Kidney capillary endothelial cell (primary cell): ENCODE measurements around the gene NFE2L3.
"Not testable (repeated sequence)": the region's sequence is repeated elsewhere in the genome, so short reads cannot be mapped to it uniquely, and the experiment has no call there.

ENCODE experiments used
- DNase-seq: peaks from one replicate; pipeline ENCODE4 v3.0.0-alpha.2; 2018; ENCODE audit warnings: low spot score

The NFE2L3 gene

DNA sequence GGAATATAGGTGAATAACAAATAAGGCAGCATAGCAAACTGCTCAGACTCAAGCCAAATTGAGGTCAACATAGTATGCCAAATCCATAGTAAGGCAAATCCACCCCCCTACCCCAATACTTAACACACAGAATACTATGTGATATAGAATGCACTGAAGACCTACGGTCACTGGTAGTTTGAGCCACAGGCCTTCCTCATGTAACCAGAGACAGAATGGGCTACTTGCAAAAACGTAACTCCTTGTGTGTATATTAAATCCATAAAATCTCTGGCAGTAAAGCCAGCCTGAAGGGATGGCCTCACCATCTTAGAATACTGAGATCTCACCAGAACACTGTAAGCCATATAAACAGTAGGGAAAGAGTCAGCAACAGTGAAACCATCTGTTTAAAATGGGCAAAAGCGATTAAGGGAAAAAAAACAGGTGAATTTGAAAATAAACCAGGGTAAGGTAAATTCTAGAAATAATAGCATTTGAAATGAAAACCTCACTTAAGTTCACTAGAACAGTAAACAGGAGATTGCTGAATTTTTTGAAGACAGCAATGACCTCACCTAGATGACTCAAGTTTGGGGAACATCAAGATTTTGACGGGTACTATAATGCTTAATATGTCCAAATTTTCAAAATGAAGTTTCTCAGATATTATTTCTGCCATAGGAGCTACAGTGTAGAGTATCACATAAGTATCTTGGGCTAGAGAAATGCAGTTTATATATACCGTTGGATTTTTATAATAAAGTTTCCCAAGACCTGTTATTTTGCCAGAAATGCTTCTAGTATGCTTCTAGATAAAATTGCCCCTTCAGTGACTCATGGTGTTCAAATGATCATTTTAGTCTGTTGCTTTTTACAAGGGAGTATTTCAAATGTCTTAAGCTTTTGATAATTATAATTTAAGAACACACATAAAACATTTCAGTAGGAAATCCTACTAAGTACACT is 34.6 kb downstream of the NFE2L3 start:
- no peak for DNase-seq

DNA sequence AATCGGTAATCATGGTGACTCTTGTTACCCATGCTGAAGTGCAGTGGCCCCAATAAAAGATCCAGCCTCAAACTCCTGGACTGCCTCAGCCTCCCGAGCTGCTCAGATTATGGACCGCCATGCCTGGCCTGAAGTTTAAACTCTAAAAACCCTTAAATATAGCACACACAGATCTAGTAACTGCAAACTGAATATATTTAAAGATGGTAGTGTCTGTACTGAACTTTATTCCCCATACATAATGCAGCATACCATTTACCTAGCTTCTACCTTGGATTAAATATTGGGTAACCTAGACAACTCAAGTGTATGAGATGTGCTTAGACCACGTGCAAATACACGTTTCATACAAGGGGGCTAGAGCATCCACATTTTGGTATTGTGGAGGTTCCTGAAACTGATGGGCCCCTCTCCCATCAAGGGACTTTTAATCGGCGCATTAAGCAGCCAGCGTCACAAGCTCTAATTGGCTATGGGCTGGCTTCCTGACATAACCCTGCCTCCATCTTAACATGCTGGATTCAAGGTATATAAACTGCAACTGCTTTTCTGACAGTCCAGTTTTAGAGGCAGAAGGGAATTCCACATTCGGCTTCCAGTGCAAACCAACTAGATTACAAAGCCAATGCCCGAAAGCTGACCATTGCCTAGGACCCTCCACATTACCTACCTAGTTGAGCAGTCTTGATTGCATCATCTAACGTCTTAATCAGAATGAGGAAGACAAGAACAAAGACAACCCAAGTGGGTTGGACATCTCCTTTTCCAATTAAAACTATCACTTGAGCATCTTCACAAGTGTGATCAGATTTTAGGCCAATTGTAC is 35.6 kb downstream of the NFE2L3 start:
- DNase-seq, result no peak

DNA sequence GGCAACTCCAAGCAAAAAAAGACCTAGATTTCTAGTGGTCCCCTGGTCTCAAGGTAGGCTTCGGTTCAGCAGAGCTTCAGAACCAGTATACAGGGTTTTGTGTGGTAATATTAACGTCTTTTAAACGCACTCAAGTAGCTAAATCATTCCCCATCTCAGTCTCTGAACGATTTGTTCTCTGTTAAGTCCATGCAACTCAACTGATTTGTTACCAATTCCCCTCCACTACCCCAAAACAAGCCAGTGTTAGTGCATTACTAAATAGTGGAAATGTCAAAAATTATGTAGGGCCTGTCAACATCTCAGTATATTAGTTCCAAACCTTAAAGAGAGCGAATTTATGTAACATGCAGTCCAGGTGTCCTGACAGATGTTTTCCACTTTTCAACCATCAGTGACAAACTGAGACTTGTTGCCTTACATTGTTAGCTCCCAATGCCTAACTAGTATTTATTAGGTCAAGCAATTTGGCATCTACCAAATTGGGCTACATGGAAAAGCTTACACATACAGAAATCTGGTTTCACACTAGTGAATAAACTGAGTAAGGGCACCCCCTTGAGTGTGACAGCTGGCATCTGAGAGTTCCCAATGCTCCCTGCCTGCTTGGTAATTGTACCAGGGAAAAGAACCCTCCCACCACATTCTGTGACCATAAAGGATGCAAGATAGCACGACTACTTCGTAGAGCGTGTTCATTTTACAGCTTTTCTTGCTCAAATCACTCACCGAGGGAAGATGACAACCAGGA is 36.4 kb downstream of the NFE2L3 start:
- no peak for DNase-seq

DNA sequence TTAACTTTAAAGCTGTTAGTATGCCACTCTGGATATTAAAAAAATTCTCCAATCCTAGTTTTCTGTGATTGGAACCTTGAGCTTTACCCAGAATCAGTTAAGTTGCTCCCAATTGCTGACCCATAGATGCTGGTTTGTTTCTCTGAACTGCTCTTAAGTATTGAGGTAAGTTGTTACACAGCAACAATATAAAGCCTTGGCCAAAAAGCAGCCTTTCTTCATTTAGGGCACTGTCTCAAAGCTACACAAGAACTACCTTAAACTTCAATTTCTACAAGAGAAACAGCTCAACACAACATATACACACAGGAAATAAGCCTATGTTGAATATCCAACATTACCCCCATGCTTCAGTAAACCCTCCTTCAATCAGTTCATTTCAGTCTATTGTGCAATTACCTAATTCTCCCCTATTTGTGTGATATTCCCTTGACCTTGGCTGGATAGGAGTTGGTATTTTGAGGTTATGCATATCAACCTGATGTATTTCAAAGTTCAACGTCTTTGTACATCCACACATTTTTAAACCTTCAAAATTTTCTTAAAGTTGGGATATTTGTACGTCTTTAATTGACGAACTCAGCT is 37.1 kb downstream of the NFE2L3 start:
- DNase-seq, result no peak

DNA sequence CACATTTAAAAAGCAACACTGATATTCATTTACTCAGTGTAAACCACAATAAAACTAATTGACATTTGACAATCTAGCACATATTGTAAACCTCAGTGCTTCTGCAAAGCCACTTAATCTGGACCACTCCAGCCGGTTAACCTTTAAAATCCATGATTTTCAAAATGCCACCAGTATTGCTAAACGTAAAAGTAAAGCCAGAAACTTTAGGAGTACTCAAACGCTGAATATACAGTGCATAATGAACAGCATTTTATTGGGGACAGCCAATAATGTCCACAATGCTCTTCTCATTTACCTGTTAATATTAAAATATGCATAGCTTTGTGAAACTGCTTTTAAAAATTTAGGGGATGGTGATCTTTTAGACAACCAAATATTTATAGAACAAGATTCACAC is 37.7 kb downstream of the NFE2L3 start:
- DNase-seq, result no peak

DNA sequence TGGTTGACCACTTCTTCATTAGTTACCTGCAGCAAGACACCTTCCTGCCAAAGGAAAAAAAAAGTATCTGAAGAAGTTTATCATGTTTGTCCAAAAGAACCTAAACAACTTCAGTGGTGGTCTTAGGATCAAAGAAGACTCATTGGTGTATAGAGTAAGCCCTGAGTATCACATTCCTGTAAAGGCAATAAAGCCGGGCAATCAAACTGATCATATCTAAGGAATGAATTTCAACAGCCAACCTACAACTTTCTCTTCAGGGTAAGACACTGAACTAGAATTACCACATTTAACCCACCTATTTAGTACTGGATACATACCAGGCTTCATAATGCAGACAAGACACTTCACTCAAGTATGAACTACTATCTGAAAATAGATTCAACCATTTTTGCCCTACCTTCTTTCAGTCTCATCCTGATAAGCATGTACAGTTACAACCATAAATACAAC is 38.4 kb downstream of the NFE2L3 start:
- DNase-seq, result no peak

DNA sequence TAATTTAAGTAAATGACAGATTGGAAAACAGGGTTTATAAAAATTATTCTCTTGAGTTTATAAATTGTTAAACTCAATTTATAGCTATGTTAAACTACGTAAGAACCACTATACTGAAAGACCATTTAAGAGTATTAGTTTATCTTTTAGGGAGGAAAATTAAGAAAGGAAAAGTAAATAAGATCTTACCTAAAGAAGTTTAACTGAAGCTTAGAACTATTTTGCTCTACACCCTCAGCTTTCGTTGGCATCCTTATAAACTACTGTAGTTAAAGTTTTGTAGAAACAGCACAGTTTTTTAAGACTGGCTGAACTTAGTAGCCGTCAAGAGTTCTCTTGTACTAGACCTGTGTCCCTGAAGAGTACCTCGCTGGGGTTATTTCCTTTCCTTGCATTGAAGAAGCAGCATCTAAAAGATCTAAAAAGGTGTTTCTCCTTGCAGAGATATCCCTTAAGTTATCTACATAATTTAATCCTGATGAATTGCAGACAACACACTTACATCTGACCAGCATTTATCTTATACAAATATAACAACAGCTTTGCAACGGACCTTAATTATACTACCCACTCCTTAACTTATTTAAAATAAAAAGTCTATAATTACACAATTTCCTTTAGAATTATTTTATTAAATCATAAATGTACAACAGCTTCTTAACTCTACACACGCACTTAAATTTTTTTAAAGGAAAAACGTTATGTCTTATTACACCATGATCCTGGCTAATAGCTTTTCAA is 39.4 kb downstream of the NFE2L3 start:
- DNase-seq, result no peak

DNA sequence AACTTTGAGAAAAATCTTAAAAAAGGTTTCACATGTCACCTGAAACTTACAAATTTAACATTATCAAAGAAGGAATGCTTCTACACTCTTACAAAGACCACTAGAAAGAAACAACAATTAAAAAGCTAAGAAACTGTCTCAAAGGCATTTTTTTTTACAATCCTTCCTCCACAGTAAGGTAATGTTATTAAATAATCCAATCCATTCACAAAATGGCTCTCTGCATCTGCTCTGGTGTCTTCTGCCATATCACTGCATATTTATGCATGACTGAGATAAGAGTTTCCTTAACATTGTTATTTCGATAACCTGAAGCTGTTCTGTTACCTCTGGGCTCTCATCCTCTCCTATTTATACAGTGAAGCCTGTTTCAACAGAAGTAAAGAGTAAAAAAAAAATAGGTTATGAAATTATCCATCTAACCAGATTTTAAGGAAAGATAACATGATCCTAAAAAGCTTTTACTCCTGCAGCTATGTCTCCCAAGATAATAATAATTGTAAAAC is 40.0 kb downstream of the NFE2L3 start:
- DNase-seq, result no peak

DNA sequence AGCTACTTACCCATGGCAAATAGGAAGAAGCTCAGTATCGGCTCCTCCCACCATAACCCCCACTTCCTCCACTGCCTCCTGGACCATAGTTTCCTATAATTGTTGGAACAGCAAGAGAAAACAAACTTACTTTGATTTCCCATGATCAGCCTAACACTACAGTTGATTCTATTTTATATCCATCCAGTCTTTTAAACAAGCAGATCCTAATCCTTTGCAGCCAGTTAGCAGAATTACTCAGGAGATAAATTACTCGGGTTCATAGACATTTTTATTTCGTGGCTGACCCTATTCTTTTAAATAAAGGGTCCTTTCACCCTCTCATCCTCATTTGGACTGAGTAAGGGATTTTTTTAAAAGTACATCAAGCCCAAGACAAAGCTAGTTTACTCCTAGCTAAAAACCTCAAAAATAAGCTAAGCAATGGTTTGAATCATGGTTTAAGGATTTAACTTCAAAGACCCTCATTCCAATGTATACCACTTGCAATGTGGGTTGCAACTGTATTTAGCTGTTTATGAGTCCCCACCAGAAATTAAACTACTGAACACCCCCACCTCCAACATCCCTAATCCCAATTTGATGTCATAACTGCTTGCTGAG is 40.6 kb downstream of the NFE2L3 start:
- DNase-seq, result no peak

DNA sequence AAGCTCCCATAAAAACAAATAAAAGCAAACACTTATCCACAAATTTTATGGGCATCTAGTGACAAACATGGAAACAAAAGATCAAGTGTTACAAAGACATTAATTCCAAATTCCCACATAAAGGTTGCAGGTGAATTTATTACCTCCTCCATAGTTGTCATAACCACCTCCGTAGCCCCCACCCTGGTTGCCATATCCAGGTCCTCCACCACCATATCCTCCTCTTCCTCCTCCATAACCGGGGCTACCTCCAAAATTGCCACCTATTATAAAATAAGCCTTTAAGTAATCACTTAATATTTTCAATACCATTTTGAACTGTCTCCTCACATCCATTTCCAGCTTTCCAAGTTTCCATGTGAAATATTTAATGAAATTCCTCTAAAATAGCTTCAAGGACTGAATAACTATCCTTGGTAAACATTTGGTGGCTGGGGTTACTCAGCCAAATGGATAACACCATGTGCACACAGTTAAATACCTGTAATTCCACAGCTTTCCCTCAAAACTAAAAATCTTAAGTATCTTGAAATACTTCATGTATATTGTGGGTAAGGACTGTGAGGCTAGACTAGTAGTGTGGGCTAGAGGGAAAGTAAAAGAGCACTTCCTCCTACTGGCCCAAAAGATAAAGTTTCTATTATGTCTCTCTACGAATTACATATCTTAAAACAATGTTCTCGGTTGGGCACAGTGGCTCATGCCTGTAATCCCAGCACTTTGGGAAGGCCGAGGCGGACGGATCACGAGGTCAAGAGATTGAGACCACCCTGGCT is 41.6 kb downstream of the NFE2L3 start:
- DNase-seq, result no peak

DNA sequence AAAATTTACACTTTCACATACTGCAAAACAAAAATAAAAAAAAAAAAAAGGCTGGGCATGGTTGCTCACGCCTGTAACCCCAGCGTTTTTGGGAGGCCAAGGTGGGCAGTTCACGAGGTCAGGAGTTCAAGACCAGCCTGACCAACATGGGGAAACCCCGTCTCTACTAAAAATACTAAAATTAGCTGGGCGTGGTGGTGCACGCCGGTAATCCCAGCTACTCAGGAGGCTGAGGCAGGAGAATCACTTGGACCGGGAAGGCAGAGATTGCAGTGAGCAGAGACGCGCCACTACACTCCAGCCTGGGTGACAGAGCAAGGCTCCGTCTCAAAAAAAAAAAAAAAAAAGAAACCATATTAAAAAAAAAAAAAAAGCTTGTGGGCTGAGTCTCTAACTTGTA is 42.8 kb downstream of the NFE2L3 start:
- DNase-seq, result not testable (repeated sequence)

DNA sequence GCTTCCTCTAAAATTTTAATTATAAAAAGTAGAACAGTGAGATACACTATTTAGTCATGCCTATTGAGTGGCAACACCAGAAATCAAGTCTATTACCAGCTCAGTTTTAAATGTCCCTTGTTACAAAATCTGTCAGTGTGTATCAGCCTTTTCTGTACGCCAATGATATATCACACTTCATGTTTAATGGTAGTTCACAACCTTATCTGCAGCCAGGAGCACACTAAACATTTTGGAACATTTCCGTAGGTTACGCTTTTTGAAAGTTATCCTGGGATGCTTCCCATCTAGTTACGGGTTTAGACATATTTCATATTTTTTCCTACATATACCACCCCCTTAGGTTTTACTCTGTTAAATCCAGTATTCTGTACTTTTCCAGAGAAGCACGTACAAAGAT is 43.2 kb downstream of the NFE2L3 start:
- no peak for DNase-seq

DNA sequence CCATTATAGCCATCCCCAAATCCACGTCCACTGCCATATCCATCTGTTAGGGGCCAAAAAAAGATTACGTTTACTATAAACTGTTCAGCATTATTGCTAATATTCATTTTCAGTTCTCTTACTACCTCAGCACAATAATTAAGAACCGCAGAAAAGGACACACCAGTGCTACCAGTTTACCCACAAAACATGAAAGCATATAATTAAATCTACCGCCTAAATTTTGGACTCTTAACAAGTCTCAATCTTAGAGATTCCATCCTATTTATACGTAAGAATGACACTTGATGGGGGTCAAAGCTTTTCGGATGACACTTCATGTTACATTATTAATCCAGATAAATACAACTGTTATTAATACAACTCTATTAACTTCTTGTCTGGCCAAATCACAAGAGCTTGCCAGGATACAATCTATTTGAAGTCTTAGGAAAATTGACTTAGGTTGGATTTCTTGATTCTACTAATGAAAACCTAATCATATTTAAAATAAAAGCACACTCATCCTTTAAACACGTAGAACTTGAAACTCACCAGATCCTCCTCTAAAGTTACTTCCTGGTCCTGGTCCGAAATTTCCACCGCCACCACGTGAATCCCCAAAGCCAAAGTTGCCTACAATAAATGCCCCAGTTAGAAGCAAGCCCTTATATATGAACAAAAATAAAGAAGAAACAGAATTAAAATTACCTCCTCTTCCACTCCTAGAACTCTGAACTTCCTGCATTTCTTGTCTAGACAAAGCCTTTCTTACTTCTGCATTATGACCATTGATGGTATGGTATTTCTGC is 44.1 kb downstream of the NFE2L3 start:
- DNase-seq, result no peak

DNA sequence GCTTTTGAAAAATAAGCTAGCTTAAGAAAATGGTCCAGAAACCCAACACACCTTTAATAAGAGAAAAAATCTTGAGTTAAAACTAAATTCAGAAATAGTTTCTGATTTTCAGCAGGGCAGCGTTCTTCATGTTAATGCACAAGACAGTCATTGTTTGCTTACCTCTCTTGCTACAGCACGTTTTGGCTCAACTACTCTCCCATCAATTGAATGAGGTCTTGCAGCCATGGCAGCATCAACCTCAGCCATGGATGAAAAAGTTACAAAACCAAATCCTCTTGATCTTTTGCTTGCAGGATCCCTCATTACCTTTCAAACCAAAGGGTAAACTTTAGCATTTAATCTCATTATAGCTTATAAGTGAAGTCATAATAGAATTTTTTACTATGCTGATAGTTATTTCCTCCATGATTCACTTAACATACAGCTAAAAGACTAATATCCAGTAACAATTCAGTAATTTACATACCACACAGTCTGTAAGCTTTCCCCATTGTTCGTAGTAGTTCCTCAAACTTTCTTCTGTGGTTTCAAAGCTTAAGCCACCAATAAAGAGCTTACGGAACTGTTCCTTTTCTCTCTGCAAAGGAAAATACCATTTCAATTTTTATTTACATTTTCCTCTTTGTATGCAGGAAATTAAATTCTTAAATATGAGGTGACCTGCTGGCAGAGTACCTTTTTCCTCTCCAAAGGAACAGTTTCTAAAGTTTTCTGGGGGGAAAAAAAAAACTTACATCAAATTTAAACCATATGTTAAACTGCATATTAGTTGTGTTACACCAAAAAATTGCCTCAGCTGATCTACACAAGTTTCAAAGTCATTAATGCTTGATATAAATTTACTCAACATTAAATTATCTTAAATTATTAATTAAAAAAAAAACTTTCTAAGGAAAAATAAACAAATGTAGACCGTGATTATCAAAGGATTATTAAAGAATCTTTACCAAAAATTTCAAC is 45.4 kb downstream of the NFE2L3 start:
- DNase-seq, result no peak

DNA sequence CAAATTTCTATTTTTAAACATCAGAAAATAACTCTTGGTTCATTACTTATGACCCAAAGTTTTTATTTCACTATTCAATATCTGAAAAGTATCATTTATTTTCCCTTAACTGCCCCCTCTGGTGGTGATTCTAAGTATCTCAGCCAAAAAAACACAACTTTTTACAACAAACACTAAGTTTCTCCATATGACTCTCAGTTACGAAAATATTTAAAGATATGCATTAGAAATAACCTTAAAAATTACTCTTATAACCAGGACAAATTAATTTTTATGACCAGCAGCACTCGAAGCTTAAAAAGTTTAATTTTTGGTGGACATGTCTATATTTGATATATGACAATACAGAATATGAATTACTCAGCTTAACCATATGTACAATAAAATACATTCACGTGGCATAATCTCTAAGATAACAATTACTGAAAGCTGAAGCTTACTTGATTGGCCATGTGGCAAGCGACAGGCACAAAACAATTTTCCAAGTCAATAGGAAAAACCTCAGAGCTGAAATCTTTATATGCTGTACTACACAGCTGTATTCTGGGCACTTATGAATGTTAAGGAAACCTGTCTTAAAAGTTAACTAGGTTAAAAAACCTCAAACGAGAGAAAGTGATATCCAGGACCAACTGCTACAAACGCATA is 46.3 kb downstream of the NFE2L3 start:
- no peak for DNase-seq

DNA sequence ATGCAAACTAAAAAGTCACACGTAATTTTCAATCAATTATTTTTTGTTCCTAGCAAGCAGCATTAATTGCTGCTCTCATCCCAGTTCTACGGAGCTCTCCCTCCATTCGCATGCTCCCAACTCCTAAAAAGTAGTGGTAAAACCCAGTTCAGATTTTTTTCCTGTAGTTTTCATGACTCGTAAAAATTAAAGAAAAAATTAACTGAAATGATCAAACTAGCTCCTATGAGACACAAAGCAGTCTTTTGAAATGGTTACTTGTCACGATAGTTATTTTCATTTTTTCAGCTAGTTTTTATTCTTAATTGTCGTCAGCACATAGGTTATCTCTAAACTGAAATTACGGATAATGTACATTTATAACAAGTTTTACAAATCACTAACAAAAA is 46.8 kb downstream of the NFE2L3 start:
- DNase-seq, result no peak
